ENCODE measurements around the gene WSCD2.

DNA sequence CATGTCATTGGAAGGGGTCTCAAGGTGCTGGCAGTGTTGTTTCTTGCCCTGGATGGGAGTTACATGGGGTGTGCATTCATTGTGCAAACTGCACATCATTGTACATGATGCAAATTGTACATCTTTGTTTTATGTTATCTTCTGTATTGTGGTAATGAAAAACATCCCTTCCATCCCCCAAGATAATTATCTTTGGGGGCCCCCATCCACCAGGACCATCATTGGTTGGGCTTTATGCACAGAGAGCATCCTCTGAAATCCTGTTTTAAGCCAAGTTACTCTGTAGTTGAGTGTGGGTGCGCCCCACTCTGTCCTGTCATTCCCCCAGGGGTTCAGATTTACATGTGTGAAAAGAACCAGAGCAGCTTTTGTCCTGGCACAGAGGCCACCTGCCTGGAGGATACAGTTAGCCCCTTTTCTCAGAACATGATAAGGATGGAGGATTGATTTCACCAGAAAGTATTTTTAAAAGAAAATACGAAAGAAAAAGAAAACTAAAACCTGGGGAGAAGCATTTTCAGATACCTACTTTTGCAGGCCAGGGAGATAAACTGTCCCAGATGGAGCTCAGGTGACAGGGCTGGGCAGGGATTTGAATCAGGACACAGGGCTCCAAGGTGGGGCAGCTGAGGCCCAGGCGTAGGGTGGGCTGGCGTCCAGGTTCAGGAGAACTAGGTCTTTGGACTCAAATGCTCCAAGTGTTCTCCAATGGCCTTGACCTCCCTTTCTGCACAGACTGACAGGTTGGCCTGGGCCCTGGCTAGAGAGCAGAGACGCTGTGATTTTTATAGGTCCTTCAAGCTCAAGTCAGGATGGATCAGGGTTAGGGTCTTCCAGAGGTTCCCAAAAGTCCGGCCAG is 17.2 kb downstream of the WSCD2 start:
- TF ChIP-seq GATA3 (IDR thresholded peaks at IDR 0.05; ENCODE audit: low read depth, low read length) (peak; percentile 51; the same call in 1 of the 2 replicates), GATA2 (IDR thresholded peaks at IDR 0.05; ENCODE audit: low read depth, low read length) (peak; percentile 84)
